ENCODE measurements around the gene PGGT1B. TPM values are rescaled to one million over a fixed set of nuclear protein-coding genes. Genes with fewer than 3 reads are reported as not detected.
A peak's percentile ranks its signal among the peaks of the same experiment; 100 is the strongest.

Gene PGGT1B
- polyA plus RNA-seq, 1 of the 3 experiments (the other 2 are of a cell fraction) = 0.69 TPM

DNA sequence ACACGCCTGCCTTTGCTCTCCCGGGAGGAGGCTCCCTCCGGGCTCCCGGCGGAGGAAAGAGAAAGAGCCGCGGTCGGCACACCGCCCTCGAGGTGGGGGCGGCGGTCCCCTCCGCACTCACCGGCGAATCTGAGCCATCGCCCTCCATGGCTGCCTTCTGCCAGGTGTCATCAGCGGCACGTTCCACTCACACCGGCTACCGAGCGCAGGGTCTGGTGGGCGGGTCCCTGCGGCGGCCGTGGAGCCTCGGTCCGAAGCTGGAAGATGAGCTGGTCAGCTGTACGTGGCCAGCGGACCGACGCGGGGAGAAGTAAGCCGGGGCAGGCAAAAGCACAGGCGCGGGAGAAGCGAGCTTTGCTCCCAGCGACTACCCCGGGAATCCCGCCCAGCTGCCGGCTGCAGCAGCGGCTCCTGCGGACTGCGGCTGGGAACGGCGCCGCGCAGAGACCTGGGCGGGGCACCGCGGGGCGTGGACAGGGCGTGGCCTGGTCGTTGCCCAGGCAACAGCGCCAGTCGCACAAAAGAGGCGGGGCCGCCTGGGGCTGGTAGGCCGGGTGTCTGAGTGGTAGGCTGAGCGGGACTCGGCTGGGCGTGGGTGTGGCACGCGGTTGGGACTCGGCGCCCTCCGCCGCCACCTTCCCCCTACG is 93.1 kb downstream of the PGGT1B start, which contains the start of gene TRIM36 (continued):
- TF ChIP-seq, protein P1, sequence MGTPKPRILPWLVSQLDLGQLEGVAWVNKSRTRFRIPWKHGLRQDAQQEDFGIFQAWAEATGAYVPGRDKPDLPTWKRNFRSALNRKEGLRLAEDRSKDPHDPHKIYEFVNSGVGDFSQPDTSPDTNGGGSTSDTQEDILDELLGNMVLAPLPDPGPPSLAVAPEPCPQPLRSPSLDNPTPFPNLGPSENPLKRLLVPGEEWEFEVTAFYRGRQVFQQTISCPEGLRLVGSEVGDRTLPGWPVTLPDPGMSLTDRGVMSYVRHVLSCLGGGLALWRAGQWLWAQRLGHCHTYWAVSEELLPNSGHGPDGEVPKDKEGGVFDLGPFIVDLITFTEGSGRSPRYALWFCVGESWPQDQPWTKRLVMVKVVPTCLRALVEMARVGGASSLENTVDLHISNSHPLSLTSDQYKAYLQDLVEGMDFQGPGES (IDR thresholded peaks at IDR 0.05; ENCODE audit: low read depth, low read length) = no peak
- TF ChIP-seq EZH2phosphoT487 (IDR thresholded peaks at IDR 0.05; ENCODE audit: borderline replicate concordance, low read depth) (no peak), RCOR1 (IDR thresholded peaks at IDR 0.05; ENCODE audit: low read length) (peak; percentile 40; the same call in 1 of the 2 replicates), TCF12 (IDR thresholded peaks at IDR 0.05) (no peak), EP300 (IDR thresholded peaks at IDR 0.05; ENCODE audit: borderline replicate concordance in 1 of 2, low read depth in 1 of 2, low read length in 1 of 2) (no peak), TAF1 (IDR thresholded peaks at IDR 0.05; ENCODE audit: borderline replicate concordance, low read depth, low read length) (0 out of 2 replicates have a peak, but pooled peaks have one; percentile 39)

- peak overlapping the region; percentile 48; the same call in 1 of the 2 replicates for H3K9ac ChIP-seq
These were observed 93.7 kb downstream of the PGGT1B start for GRCh38 chr5:115168829-115169486.

GRCh38 chr5:115166744-115167393 is 95.8 kb downstream of the PGGT1B start:
- no peaks in the 10 kb centered on the region for H3K36me3 ChIP-seq (replicated peaks in 1 of 2; ENCODE audit: control insufficient read depth in 1 of 2, insufficient read depth in 2 of 2, low read length in 1 of 2)
- H3F3A ChIP-seq (replicated peaks; ENCODE audit: insufficient read depth) = no peaks in the 10 kb centered on the region
- DNase-seq = no peak
- no peak overlapping the region for H3K9ac ChIP-seq
- no peaks in the 10 kb centered on the region for H3K9me2 ChIP-seq
- no peak overlapping the region for H2AFZ ChIP-seq (ENCODE audit: low read depth)
- H3K4me1 ChIP-seq (ENCODE audit: control insufficient read depth in 1 of 2, insufficient read depth in 2 of 2, low read depth in 1 of 2, low read length in 1 of 2) = peaks cover 0 to 4% of the 10 kb centered on the region in 2 experiments; a peak in 2 of 4 replicates
- no peaks in the 10 kb centered on the region for H3K9me3 ChIP-seq
- POLR2A ChIA-PET = no interaction called here
- no peak for TF ChIP-seq MEF2A (IDR thresholded peaks at IDR 0.05; ENCODE audit: borderline replicate concordance, low read depth)
- TF ChIP-seq CHD2 (IDR thresholded peaks at IDR 0.05; ENCODE audit: low read length, partially characterized antibody) = no peak
- WGBS (ENCODE audit: low lambda C conversion rate) = 71% methylated on average over 4 of the region's 12 CpGs
- H3K27ac ChIP-seq (ENCODE audit: low read depth in 2 of 2, low read length in 1 of 2) = no peak overlapping the region
- peaks cover 38% of the 10 kb centered on the region; the same call in 1 of the 2 replicates for H3K27me3 ChIP-seq (ENCODE audit: insufficient read depth)
- H3K4me2 ChIP-seq = no peak overlapping the region
- no peaks in the 10 kb centered on the region for H3K79me2 ChIP-seq (ENCODE audit: insufficient read depth)
- no peaks in the 10 kb centered on the region for H4K20me1 ChIP-seq (ENCODE audit: insufficient read depth)
- CTCF ChIA-PET = interaction anchor here (0.8 kb wide), 1 partner anchor 142 kb away, joined by 3 read pairs; no protein-coding TSS in a partner anchor
- no peak overlapping the region for H3K4me3 ChIP-seq (ENCODE audit: low read depth in 2 of 2, low read length in 1 of 2)

More at GRCh38 chr5:115168829-115169486, 93.7 kb downstream of the PGGT1B start:
- ChIA-PET POLR2A (interaction anchor here (0.9 to 2.4 kb wide), 5 partner anchors 12 to 93 kb away, joined by 3 to 7 read pairs (median 4); no protein-coding TSS in a partner anchor), CTCF (interaction anchor here (1.2 to 2.0 kb wide), 3 partner anchors 10 to 71 kb away, joined by 3 to 6 read pairs (median 5); no protein-coding TSS in a partner anchor)
- peak overlapping the region; percentile 79 to 88 for H3K4me3 ChIP-seq (ENCODE audit: low read depth in 2 of 2, low read length in 1 of 2)
- H2AFZ ChIP-seq (ENCODE audit: low read depth) = peak overlapping the region; percentile 98
- whole genome bisulfite sequencing (ENCODE audit: low lambda C conversion rate) = 10% methylated on average over 9 of the region's 41 CpGs
- peaks cover 0 to 4% of the 10 kb centered on the region in 2 experiments; a peak in 2 of 4 replicates for H3K4me1 ChIP-seq (ENCODE audit: control insufficient read depth in 1 of 2, insufficient read depth in 2 of 2, low read depth in 1 of 2, low read length in 1 of 2)
- no peak for TF ChIP-seq RFX5 (IDR thresholded peaks at IDR 0.05; ENCODE audit: low read length)
- TF ChIP-seq TCF12 (IDR thresholded peaks at IDR 0.05) = no peak
- TF ChIP-seq RXRA (IDR thresholded peaks at IDR 0.05; ENCODE audit: borderline replicate concordance, low read depth) = no peak
- peak; percentile 13; the same call in 1 of the 2 replicates for TF ChIP-seq MXI1 (IDR thresholded peaks at IDR 0.05; ENCODE audit: low read depth, low read length)
- H3K79me2 ChIP-seq (ENCODE audit: insufficient read depth) = no peaks in the 10 kb centered on the region
- no peaks in the 10 kb centered on the region for H3K9me3 ChIP-seq
- no peaks in the 10 kb centered on the region for H3F3A ChIP-seq (replicated peaks; ENCODE audit: insufficient read depth)
- no peaks in the 10 kb centered on the region for H3K9me2 ChIP-seq
- peak; percentile 68 for DNase-seq
- no peaks in the 10 kb centered on the region for H3K36me3 ChIP-seq (replicated peaks in 1 of 2; ENCODE audit: control insufficient read depth in 1 of 2, insufficient read depth in 2 of 2, low read length in 1 of 2)
- H4K20me1 ChIP-seq (ENCODE audit: insufficient read depth) = no peaks in the 10 kb centered on the region
- peaks cover 46% of the 10 kb centered on the region; the same call in 1 of the 2 replicates for H3K27me3 ChIP-seq (ENCODE audit: insufficient read depth)
- peak overlapping the region; percentile 99 for H3K4me2 ChIP-seq
- peak overlapping the region in 1 of 2 experiments; percentile 77; a peak in 1 of 4 replicates for H3K27ac ChIP-seq (ENCODE audit: low read depth in 2 of 2, low read length in 1 of 2)
